Measurements from ENCODE around the gene TMEM63C. TPM values are rescaled to one million over a fixed set of nuclear protein-coding genes. Genes with fewer than 3 reads are reported as not detected.

The TMEM63C gene
- total RNA-seq, 4 donors from 2014 or later: 12.3 to 32.8 (median 19.9) TPM

GRCh38 chr14:77240336-77240915 is 58.8 kb downstream of the TMEM63C start:
- Histone ChIP-seq H3K9me3 (no peaks in the 10 kb centered on the region), H3K4me1 (no peaks in the 10 kb centered on the region), H3K27me3 (no peaks in the 10 kb centered on the region), H3K4me3 (no peak overlapping the region), H3K36me3 (no peaks in the 10 kb centered on the region), H3K27ac (no peak overlapping the region)
- WGBS: 67% methylated on average over 4 of the region's 15 CpGs
- no peak for DNase-seq (ENCODE audit: low spot score in 2 of 2)
- TF ChIP-seq CTCF (IDR thresholded peaks at IDR 0.05) (no peak), EP300 (IDR thresholded peaks at IDR 0.05) (no peak), POLR2A (IDR thresholded peaks at IDR 0.05) (no peak), POLR2AphosphoS5 (IDR thresholded peaks at IDR 0.05) (no peak)

GRCh38 chr14:77241955-77242354 is 60.4 kb downstream of the TMEM63C start:
- DNase-seq (ENCODE audit: low spot score in 2 of 2): no peak
- H3K27ac ChIP-seq: no peak overlapping the region
- H3K4me1 ChIP-seq: no peaks in the 10 kb centered on the region
- no peaks in the 10 kb centered on the region for H3K27me3 ChIP-seq
- H3K36me3 ChIP-seq: no peaks in the 10 kb centered on the region
- 43% methylated on average over 2 of the region's 2 CpGs for WGBS
- H3K9me3 ChIP-seq: no peaks in the 10 kb centered on the region
- H3K4me3 ChIP-seq: no peak overlapping the region
- TF ChIP-seq CTCF (IDR thresholded peaks at IDR 0.05) (no peak), POLR2A (IDR thresholded peaks at IDR 0.05) (no peak), EP300 (IDR thresholded peaks at IDR 0.05) (no peak), POLR2AphosphoS5 (IDR thresholded peaks at IDR 0.05) (no peak)

GRCh38 chr14:77242752-77243151 is 61.2 kb downstream of the TMEM63C start:
- H3K27ac ChIP-seq: no peak overlapping the region
- no peaks in the 10 kb centered on the region for H3K4me1 ChIP-seq
- TF ChIP-seq POLR2A (IDR thresholded peaks at IDR 0.05): no peak
- no peak for TF ChIP-seq EP300 (IDR thresholded peaks at IDR 0.05)
- no peak for TF ChIP-seq POLR2AphosphoS5 (IDR thresholded peaks at IDR 0.05)
- no peak for TF ChIP-seq CTCF (IDR thresholded peaks at IDR 0.05)
- H3K27me3 ChIP-seq: no peaks in the 10 kb centered on the region
- 78% methylated on average over 12 of the region's 12 CpGs for WGBS
- no peak overlapping the region for H3K4me3 ChIP-seq
- DNase-seq (ENCODE audit: low spot score in 2 of 2): no peak
- no peaks in the 10 kb centered on the region for H3K36me3 ChIP-seq
- H3K9me3 ChIP-seq: no peaks in the 10 kb centered on the region

- Histone ChIP-seq H3K36me3 (no peaks in the 10 kb centered on the region), H3K4me3 (no peak overlapping the region), H3K27me3 (no peaks in the 10 kb centered on the region), H3K4me1 (no peaks in the 10 kb centered on the region), H3K27ac (no peak overlapping the region), H3K9me3 (no peaks in the 10 kb centered on the region)
- WGBS: 64% methylated on average over 4 of the region's 4 CpGs
- no peak for DNase-seq (ENCODE audit: low spot score in 2 of 2)
- TF ChIP-seq POLR2A (IDR thresholded peaks at IDR 0.05) (no peak), CTCF (IDR thresholded peaks at IDR 0.05) (no peak), EP300 (IDR thresholded peaks at IDR 0.05) (no peak), POLR2AphosphoS5 (IDR thresholded peaks at IDR 0.05) (no peak)
Observed at GRCh38 chr14:77243853-77244252, 62.3 kb downstream of the TMEM63C start.

GRCh38 chr14:77245820-77246219 is 64.2 kb downstream of the TMEM63C start:
- H3K27me3 ChIP-seq: no peaks in the 10 kb centered on the region
- no peak overlapping the region for H3K27ac ChIP-seq
- H3K4me3 ChIP-seq: no peak overlapping the region
- DNase-seq (ENCODE audit: low spot score in 2 of 2): no peak
- TF ChIP-seq POLR2A (IDR thresholded peaks at IDR 0.05) (no peak), CTCF (IDR thresholded peaks at IDR 0.05) (no peak), POLR2AphosphoS5 (IDR thresholded peaks at IDR 0.05) (no peak), EP300 (IDR thresholded peaks at IDR 0.05) (no peak)
- H3K4me1 ChIP-seq: no peaks in the 10 kb centered on the region
- H3K9me3 ChIP-seq: no peaks in the 10 kb centered on the region
- H3K36me3 ChIP-seq: no peaks in the 10 kb centered on the region
- 82% methylated on average over 4 of the region's 4 CpGs for WGBS
